Measurements from ENCODE around the gene TBC1D10B. TPM values are rescaled to one million over a fixed set of nuclear protein-coding genes. Genes with fewer than 3 reads are reported as not detected.

Gene TBC1D10B
- total RNA-seq, 4 donors from 2014 or later = 34.4 to 43.2 (median 38.4) TPM

DNA sequence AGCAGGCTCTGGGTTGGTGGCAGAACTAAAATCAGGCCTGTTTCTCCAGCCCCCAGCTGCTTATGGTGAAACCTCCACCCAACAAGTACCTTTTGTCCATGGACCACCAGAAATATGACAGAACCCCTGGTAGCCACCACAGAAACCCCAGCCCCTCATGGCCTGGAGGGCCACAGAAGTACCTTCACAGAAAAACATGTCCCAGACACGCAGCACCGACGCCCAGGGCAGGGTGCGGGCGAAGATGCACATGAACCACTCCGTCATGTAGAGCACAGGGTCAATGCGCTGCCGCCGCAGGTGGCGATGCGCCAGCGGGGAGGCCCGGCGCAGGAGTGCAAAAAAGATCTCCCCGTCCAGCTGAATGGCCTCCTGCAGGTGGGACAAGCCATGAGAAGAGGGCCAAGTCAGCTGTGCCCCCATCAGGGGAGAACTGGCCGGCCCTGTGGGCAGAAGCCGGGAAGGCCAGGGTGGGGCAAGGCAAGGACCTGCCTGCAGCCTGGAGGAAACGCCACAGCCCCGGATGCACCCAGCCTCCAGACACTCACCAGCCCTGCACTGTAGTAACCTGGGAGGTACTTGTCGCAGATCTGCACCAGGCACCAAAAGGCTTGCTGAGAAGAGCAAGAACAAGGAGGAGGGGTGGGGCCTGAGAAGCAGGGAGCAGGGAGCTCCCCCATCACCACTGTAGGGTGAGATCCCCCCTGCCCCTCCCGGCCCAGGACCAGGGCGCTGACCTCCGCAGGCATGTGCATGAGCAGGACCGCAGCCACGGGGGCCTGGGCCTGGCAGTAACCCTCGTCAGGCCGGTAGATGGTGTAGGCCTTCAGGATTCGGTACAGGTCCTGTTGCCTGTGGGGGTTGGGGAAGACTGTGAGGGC, 11.1 kb downstream of the TBC1D10B start:
- WGBS = 84% methylated on average over 24 of the region's 28 CpGs
- DNase-seq (ENCODE audit: low spot score in 2 of 2) = no peak
- peaks cover 70% of the 10 kb centered on the region for H3K36me3 ChIP-seq
- TF ChIP-seq EP300 (IDR thresholded peaks at IDR 0.05) = no peak
- no peak for TF ChIP-seq POLR2A (IDR thresholded peaks at IDR 0.05)
- TF ChIP-seq POLR2AphosphoS5 (IDR thresholded peaks at IDR 0.05) = no peak
- TF ChIP-seq, protein P1, sequence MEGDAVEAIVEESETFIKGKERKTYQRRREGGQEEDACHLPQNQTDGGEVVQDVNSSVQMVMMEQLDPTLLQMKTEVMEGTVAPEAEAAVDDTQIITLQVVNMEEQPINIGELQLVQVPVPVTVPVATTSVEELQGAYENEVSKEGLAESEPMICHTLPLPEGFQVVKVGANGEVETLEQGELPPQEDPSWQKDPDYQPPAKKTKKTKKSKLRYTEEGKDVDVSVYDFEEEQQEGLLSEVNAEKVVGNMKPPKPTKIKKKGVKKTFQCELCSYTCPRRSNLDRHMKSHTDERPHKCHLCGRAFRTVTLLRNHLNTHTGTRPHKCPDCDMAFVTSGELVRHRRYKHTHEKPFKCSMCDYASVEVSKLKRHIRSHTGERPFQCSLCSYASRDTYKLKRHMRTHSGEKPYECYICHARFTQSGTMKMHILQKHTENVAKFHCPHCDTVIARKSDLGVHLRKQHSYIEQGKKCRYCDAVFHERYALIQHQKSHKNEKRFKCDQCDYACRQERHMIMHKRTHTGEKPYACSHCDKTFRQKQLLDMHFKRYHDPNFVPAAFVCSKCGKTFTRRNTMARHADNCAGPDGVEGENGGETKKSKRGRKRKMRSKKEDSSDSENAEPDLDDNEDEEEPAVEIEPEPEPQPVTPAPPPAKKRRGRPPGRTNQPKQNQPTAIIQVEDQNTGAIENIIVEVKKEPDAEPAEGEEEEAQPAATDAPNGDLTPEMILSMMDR (IDR thresholded peaks at IDR 0.05) = no peak
- no peaks in the 10 kb centered on the region for H3K9me3 ChIP-seq
- no peaks in the 10 kb centered on the region for H3K27me3 ChIP-seq
- H3K27ac ChIP-seq = no peak overlapping the region
- peaks cover 26% of the 10 kb centered on the region for H3K4me1 ChIP-seq
- no peak overlapping the region for H3K4me3 ChIP-seq

DNA sequence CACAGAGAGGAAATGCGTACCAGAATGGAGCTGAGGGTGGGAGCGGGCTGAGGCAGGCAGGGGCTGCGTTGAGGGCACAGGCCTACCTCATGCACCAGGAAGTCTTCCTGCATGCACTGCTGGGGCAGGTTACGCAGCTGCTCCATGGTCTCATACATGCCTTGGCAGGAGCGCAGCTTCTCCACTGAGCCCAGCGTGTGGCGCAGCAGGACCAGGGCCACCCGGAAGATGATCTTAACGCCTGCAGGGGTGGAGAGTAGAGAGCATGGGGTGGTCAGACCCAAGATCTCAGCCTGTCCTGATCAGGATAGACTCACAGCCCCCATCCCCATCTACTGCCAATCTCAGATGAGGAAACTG, 11.7 kb downstream of the TBC1D10B start:
- Histone ChIP-seq H3K4me1 (peaks cover 33% of the 10 kb centered on the region), H3K4me3 (no peak overlapping the region), H3K27ac (no peak overlapping the region), H3K27me3 (no peaks in the 10 kb centered on the region), H3K9me3 (no peaks in the 10 kb centered on the region), H3K36me3 (peaks cover 64% of the 10 kb centered on the region)
- DNase-seq (ENCODE audit: low spot score in 2 of 2) = no peak
- WGBS = 71% methylated on average over 5 of the region's 9 CpGs
- TF ChIP-seq POLR2A (IDR thresholded peaks at IDR 0.05) = no peak
- no peak for TF ChIP-seq EP300 (IDR thresholded peaks at IDR 0.05)
- TF ChIP-seq POLR2AphosphoS5 (IDR thresholded peaks at IDR 0.05) = no peak
- TF ChIP-seq, protein P1 (IDR thresholded peaks at IDR 0.05) = no peak

DNA sequence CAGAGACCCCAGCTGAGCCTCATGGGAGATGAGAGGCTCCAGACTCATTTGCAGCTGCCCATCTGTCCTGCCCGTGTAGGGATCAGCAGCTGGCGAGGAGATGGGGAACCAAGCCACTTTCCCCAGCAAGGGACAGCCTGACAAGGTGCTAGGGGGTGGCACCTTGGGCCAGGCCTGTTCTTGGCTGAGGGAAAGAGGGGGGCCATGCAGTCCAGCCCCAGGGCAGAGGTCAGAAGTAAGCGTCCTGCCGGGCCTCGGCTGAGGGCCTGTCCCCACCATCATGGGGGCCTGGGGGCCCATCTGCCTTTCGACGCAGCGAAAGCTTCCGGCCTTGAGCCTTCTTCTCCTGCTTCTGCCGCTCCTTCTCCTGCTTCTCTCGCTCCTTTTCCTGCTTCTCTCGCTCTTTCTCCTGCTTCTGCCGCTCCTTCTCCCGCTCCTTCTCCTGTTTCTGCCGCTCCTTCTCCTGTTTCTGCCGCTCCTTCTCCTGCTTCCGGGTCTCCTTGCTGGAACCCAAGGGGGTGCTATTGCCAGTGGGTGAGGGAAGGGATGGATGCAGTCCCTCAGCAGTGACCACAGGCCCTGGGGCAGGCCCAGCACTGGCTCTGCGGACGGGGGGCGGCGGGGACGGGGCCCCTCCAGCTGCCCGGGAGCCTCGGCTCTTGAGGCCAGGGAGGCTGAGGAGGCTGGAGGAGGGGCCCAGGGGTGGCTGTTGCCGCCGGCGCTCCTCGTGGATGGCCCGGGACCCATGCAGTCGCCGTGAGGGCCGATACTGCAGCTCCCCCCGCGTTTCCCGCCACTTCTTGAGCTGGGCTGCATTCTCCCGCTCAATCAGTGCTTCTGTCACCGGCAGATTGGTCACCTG, 12.3 kb downstream of the TBC1D10B start:
- peaks cover 39% of the 10 kb centered on the region for H3K4me1 ChIP-seq
- WGBS = 88% methylated on average over 18 of the region's 37 CpGs
- no peak for DNase-seq (ENCODE audit: low spot score in 2 of 2)
- H3K27ac ChIP-seq = no peak overlapping the region
- no peak overlapping the region for H3K4me3 ChIP-seq
- H3K36me3 ChIP-seq = peaks cover 63% of the 10 kb centered on the region
- TF ChIP-seq, protein P1 (IDR thresholded peaks at IDR 0.05) = no peak
- TF ChIP-seq POLR2AphosphoS5 (IDR thresholded peaks at IDR 0.05) (no peak), EP300 (IDR thresholded peaks at IDR 0.05) (no peak), POLR2A (IDR thresholded peaks at IDR 0.05) (no peak)
- H3K27me3 ChIP-seq = no peaks in the 10 kb centered on the region
- H3K9me3 ChIP-seq = no peaks in the 10 kb centered on the region

DNA sequence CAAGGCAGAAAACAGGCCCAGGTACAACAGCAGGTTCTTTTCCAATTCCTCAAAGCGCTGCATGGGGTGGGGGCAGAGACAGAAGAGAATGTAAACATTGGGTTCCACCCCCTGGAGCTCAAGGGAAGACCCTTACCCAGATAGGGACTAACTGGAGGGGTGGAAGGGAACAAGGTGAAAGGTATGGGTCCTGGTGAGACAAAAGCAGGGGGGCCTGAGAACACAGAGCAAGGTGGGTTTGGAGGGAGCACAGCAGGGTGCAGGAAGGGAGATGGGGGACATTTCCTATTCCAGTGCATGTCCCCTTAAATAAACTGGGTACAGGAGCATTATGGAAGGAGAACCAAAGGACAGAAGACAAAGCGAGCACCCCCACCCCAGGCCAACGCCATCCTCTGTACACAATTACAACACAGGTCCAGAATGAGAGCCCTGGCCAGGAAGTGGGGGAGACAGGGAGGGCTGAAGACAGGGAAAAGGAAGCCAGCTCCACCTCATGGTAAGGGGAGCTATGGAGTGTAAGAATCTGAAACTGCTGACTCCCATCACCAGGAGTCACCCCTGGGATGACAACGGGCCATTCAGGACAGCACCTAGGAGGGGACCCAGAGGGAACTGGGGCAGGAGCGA, 13.1 kb downstream of the TBC1D10B start:
- no peaks in the 10 kb centered on the region for H3K9me3 ChIP-seq
- no peak overlapping the region for H3K4me3 ChIP-seq
- TF ChIP-seq EP300 (IDR thresholded peaks at IDR 0.05) (no peak), POLR2AphosphoS5 (IDR thresholded peaks at IDR 0.05) (no peak), POLR2A (IDR thresholded peaks at IDR 0.05) (no peak)
- TF ChIP-seq, protein P1 (IDR thresholded peaks at IDR 0.05) = no peak
- 77% methylated on average over 5 of the region's 5 CpGs for WGBS
- H3K4me1 ChIP-seq = peaks cover 46% of the 10 kb centered on the region
- H3K27ac ChIP-seq = no peak overlapping the region
- DNase-seq (ENCODE audit: low spot score in 2 of 2) = no peak
- peaks cover 62% of the 10 kb centered on the region for H3K36me3 ChIP-seq
- no peaks in the 10 kb centered on the region for H3K27me3 ChIP-seq

All from suprapubic skin (tissue), 4 donors.